HEK293 (cell line): Measurements from ENCODE around the gene LAMA5.
A peak's percentile ranks its signal among the peaks of the same experiment; 100 is the strongest.

Experiments used
- CTCF ChIA-PET: fragments of 350-600 bp; formaldehyde crosslinking; extraction: SDS; loops from one replicate; lab custom pipeline; 2021; ENCODE audit warnings: antibody characterized with exemption; lab: Yijun Ruan, JAX
- POLR2A ChIA-PET: fragments of 300-600 bp; formaldehyde crosslinking; extraction: SDS; loops from one replicate; lab custom pipeline; 2020; ENCODE audit warnings: antibody characterized with exemption, inconsistent platforms; lab: Yijun Ruan, JAX
- H3K27ac ChIP-seq: fragments of 200-500 bp; sonication (Bioruptor generic); 2 replicates; pipeline ENCODE4 v1.5.1; 2014; ENCODE audit warnings: low read depth, low read length, control low read depth, inconsistent platforms; ENCODE audit errors: extremely low read depth
- H3K36me3 ChIP-seq, 2 experiments: fragments of 200-500 bp in 1 of 2; sonication (Bioruptor generic) in 1 of 2; 1 replicate in 1 of 2; 2 replicates in 1 of 2; pipeline ENCODE4 v1.5.1; 2014 to 2017; ENCODE audit warnings: inconsistent platforms in 2 of 2, low read length in 2 of 2; ENCODE audit not compliant: control insufficient read depth in 2 of 2, insufficient read depth in 1 of 2
- H3K4me1 ChIP-seq: fragments of 200-500 bp; sonication (Bioruptor generic); 2 replicates; pipeline ENCODE4 v1.5.1; 2014; ENCODE audit warnings: mild to moderate bottlenecking, low read length, inconsistent platforms; ENCODE audit not compliant: control insufficient read depth, insufficient read depth
- H3K4me3 ChIP-seq: 2 replicates; pipeline ENCODE4 v1.5.1; 2011; ENCODE audit warnings: low read depth, mild to moderate bottlenecking, control low read depth, low read length, moderate library complexity
- H3K9me3 ChIP-seq: fragments of 200-500 bp; sonication (Bioruptor generic); 2 replicates; pipeline ENCODE4 v1.5.1; 2014; ENCODE audit warnings: low read depth, low read length, inconsistent platforms; ENCODE audit not compliant: control insufficient read depth, insufficient read depth
- EGR2 ChIP-seq: fragments of 450-650 bp; formaldehyde crosslinking; IDR thresholded peaks from 2 replicates; pipeline ENCODE4 v1.5.1; 2016; ENCODE audit warnings: low read depth, missing biosample characterization, missing genetic modification characterization
- GLIS2 ChIP-seq: fragments of 450-650 bp; formaldehyde crosslinking; IDR thresholded peaks from 2 replicates; pipeline ENCODE4 v1.5.1; 2016; ENCODE audit warnings: missing biosample characterization, missing genetic modification characterization
- OVOL3 ChIP-seq: fragments of 450-650 bp; formaldehyde crosslinking; IDR thresholded peaks from 2 replicates; pipeline ENCODE4 v1.5.1; 2016; ENCODE audit warnings: missing biosample characterization, missing genetic modification characterization
- PBX3 ChIP-seq: sonication (generic); formaldehyde crosslinking; IDR thresholded peaks from 2 replicates; pipeline ENCODE4 v1.8.1; 2022; ENCODE audit warnings: mild to moderate bottlenecking, moderate library complexity, missing genetic modification reagents
- ZBTB21 ChIP-seq: fragments of 450-650 bp; formaldehyde crosslinking; IDR thresholded peaks from 2 replicates; pipeline ENCODE4 v1.5.1; 2017; ENCODE audit warnings: missing biosample characterization, missing genetic modification characterization
- ZFHX2 ChIP-seq: fragments of 450-650 bp; formaldehyde crosslinking; conservative IDR thresholded peaks from 2 replicates; pipeline ENCODE4 v1.5.1; 2016; ENCODE audit warnings: missing biosample characterization, missing genetic modification characterization
- ZNF132 ChIP-seq: fragments of 450-650 bp; formaldehyde crosslinking; IDR thresholded peaks from 2 replicates; pipeline ENCODE4 v1.5.1; 2017; ENCODE audit warnings: missing biosample characterization, missing genetic modification characterization, borderline replicate concordance
- ZNF148 ChIP-seq: fragments of 450-650 bp; formaldehyde crosslinking; IDR thresholded peaks from 2 replicates; pipeline ENCODE4 v1.5.0; 2017; ENCODE audit warnings: missing biosample characterization, missing genetic modification characterization, borderline replicate concordance
- ZNF16 ChIP-seq: fragments of 450-650 bp; formaldehyde crosslinking; IDR thresholded peaks from 2 replicates; pipeline ENCODE4 v1.5.1; 2016; ENCODE audit warnings: low read depth, missing biosample characterization, missing genetic modification characterization
- ZNF169 ChIP-seq: fragments of 450-650 bp; formaldehyde crosslinking; IDR thresholded peaks from 2 replicates; pipeline ENCODE4 v1.5.1; 2016; ENCODE audit warnings: missing biosample characterization, missing genetic modification characterization
- ZNF2 ChIP-seq: fragments of 450-650 bp; formaldehyde crosslinking; IDR thresholded peaks from 2 replicates; pipeline ENCODE4 v1.5.1; 2016; ENCODE audit warnings: missing biosample characterization, missing genetic modification characterization
- ZNF354C ChIP-seq: fragments of 450-650 bp; formaldehyde crosslinking; IDR thresholded peaks from 2 replicates; pipeline ENCODE4 v1.5.1; 2016; ENCODE audit warnings: missing biosample characterization, missing genetic modification characterization, low read depth, borderline replicate concordance
- ZNF37A ChIP-seq: fragments of 450-650 bp; IDR thresholded peaks from 2 replicates; pipeline ENCODE4 v1.5.1; 2018; ENCODE audit warnings: missing biosample characterization, missing genetic modification characterization
- ZNF423 ChIP-seq: fragments of 450-650 bp; formaldehyde crosslinking; IDR thresholded peaks from 2 replicates; pipeline ENCODE4 v1.5.1; 2016; ENCODE audit warnings: missing biosample characterization, missing genetic modification characterization
- ZNF426 ChIP-seq: fragments of 450-650 bp; formaldehyde crosslinking; IDR thresholded peaks from 2 replicates; pipeline ENCODE4 v1.5.1; 2017; ENCODE audit warnings: missing biosample characterization, missing genetic modification characterization, mild to moderate bottlenecking, inconsistent platforms, moderate library complexity
- ZNF473 ChIP-seq: fragments of 450-650 bp; formaldehyde crosslinking; IDR thresholded peaks from 2 replicates; pipeline ENCODE4 v1.5.1; 2017; ENCODE audit warnings: missing biosample characterization, missing genetic modification characterization
- ZNF48 ChIP-seq: fragments of 450-650 bp; formaldehyde crosslinking; IDR thresholded peaks from 2 replicates; pipeline ENCODE4 v1.5.1; 2016; ENCODE audit warnings: missing biosample characterization, missing genetic modification characterization
- ZNF488 ChIP-seq: fragments of 450-650 bp; formaldehyde crosslinking; IDR thresholded peaks from 2 replicates; pipeline ENCODE4 v1.5.1; 2016; ENCODE audit warnings: missing biosample characterization, missing genetic modification characterization
- ZNF561 ChIP-seq: fragments of 450-650 bp; IDR thresholded peaks from 2 replicates; pipeline ENCODE4 v1.5.1; 2018; ENCODE audit warnings: missing biosample characterization, missing genetic modification characterization, borderline replicate concordance
- ZNF571 ChIP-seq: fragments of 450-650 bp; formaldehyde crosslinking; IDR thresholded peaks from 2 replicates; pipeline ENCODE4 v1.5.0; 2017; ENCODE audit warnings: missing biosample characterization, missing genetic modification characterization
- ZNF585B ChIP-seq: fragments of 450-650 bp; formaldehyde crosslinking; IDR thresholded peaks from 2 replicates; pipeline ENCODE4 v1.5.1; 2016; ENCODE audit warnings: missing biosample characterization, missing genetic modification characterization
- ZNF692 ChIP-seq: fragments of 450-650 bp; formaldehyde crosslinking; IDR thresholded peaks from 2 replicates; pipeline ENCODE4 v1.5.1; 2016; ENCODE audit warnings: missing biosample characterization, missing genetic modification characterization
- ZSCAN16 ChIP-seq: fragments of 450-650 bp; formaldehyde crosslinking; IDR thresholded peaks from 2 replicates; pipeline ENCODE4 v1.5.1; 2016; ENCODE audit warnings: missing biosample characterization, missing genetic modification characterization

The LAMA5 gene

GRCh38 chr20:62287759-62288534 is 79.2 kb downstream of the LAMA5 start:
- ChIA-PET POLR2A (no interaction called here), CTCF (no interaction called here)
- Histone ChIP-seq H3K36me3 (peaks cover 9 to 76% of the 10 kb centered on the region in 2 experiments; a peak in 2 of 3 replicates), H3K4me1 (no peaks in the 10 kb centered on the region), H3K4me3 (no peak overlapping the region), H3K27ac (no peak overlapping the region), H3K9me3 (no peaks in the 10 kb centered on the region)
- no peak for TF ChIP-seq ZNF16 (tag by site-specific recombination)
- TF ChIP-seq EGR2 (tag by site-specific recombination), result peak; percentile 37; the same call in 1 of the 2 replicates
- TF ChIP-seq ZSCAN16, result no peak
- 0 out of 2 replicates have a peak, but pooled peaks have one; percentile 11 for TF ChIP-seq ZFHX2 (tag by site-specific recombination)

- Histone ChIP-seq H3K36me3 (peaks cover 9 to 82% of the 10 kb centered on the region in 2 experiments; a peak in 2 of 3 replicates), H3K27ac (no peak overlapping the region), H3K4me3 (no peak overlapping the region), H3K9me3 (no peaks in the 10 kb centered on the region), H3K4me1 (no peaks in the 10 kb centered on the region)
- TF ChIP-seq GLIS2 (no peak), ZNF132 (tag by site-specific recombination) (no peak), ZNF2 (tag by site-specific recombination) (no peak), ZNF48 (tag by site-specific recombination) (no peak), OVOL3 (no peak), ZNF426 (tag by site-specific recombination) (no peak), ZNF571 (tag by site-specific recombination) (no peak), ZNF692 (no peak), ZNF148 (tag by site-specific recombination) (no peak), ZNF561 (tag by site-specific recombination) (no peak), ZNF37A (tag by site-specific recombination) (no peak), ZNF354C (tag by site-specific recombination) (no peak), ZNF585B (tag by site-specific recombination) (no peak), ZNF488 (tag by site-specific recombination) (no peak), ZNF169 (tag by site-specific recombination) (no peak), ZNF473 (tag by site-specific recombination) (no peak), ZNF423 (tag by site-specific recombination) (no peak), PBX3 (CRISPR knock-in tag) (no peak), ZBTB21 (tag by site-specific recombination) (no peak)
- ChIA-PET CTCF (no interaction called here), POLR2A (no interaction called here)
Observed at GRCh38 chr20:62287129-62287528, 80.0 kb downstream of the LAMA5 start.
